GM21528 (cell line): ENCODE results near the gene CCDC149.
"Not testable (repeated sequence)": the region's sequence is repeated elsewhere in the genome, so short reads cannot be mapped to it uniquely, and the experiment has no call there.

Experiments
- ATAC-seq: cut with Tn5 transposase; IDR thresholded peaks from one replicate; pipeline ENCODE4 v1.9.1; 2021; ENCODE audit warnings: mild to moderate bottlenecking, moderate library complexity; ENCODE audit not compliant: unreplicated experiment, low FRiP score

CCDC149 gene

DNA sequence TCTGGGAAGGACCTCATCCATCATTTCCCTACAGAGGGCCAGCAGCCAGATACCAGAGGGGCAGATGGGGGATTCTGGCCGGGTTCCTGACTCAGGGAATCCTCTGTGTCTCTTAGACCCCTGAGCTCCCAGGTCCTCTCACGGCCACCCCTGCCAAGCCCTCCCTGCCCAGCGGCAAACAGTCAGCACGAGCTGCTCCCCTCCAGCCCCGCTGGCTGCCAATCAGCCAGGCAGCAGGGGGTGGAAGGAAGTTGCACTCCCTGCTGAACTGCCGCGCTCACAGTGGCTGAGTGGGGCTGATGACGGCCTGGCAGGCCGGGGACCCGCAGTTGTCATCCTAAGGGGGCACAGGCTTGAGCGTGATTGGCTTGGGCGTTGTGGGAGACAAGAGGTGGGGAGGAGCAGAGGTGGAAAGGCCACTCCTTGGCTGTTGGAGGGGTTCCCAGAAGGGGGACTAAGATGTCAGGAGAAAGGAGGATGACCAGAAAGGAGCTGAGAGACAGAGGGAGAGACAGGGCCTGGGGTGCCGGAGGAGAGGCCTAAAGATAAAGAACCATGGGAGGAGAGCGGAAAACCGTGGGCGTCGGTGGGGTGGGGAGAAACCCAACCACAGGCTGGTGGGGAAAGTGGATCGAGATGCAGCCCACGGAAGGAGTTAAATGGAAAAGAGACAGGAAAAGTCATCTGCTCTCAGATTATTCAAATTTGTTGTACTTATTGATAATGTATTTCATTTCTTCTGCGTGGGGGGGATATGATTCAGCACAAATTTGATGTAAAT lies 4.4 kb upstream of the CCDC149 start:
- ATAC-seq: no peak

DNA sequence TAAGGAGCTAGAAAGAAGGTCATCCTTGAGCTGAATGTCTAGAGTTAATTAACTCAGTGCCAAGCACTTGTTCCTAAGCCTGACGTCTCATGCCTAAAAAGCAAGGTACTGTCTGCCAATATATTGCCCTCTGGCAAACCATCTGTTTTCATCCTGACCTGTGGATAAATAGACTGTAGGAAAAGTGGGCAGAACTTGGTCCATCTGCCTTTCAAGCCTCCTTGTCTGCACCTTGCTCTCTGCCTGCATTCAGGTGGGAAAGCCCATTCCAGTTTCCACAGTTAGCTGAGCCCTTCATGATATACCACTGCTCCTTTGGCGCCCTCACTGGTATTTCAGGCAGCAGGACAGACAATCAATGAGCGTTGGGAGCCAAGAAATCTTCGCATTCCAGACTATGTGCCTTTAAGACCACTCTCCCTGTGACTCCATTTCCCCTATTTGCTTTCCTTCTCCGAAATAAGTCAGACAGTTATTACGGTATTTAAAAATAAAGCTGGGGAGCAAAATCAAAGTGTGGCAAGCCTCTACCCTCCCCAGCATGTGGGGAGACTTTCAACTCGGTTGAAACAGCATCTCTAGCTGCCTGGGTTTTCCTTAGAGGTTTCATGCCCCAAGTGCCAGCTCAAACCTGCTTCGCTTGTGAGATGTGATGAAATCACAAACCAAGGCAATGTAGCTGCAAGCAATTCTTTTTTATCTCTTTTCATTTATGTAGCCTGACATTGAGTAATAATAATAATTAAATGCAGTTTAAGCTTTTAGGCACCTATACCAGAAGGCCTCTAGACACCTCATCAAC lies 2.5 kb upstream of the CCDC149 start:
- ATAC-seq: no peak

DNA sequence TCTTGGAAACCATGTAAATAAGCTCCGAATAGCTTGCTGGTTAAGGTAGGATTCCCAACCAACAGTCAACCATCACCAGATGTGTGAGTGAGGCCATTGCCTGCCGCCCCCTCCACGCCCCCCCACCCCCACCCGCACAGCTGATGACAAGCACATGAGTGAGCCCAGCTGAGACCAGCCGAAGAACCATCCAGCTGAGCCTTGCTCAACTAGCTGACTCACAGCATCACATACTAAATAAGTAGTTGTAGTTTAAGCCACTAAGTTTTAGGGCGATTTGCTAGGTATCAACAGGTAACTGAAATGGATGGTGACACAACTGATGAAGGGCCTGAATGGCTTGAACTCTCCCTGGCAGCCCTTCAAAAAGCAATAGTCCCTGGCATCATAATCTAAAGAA lies 1.6 kb upstream of the CCDC149 start:
- ATAC-seq: no peak

DNA sequence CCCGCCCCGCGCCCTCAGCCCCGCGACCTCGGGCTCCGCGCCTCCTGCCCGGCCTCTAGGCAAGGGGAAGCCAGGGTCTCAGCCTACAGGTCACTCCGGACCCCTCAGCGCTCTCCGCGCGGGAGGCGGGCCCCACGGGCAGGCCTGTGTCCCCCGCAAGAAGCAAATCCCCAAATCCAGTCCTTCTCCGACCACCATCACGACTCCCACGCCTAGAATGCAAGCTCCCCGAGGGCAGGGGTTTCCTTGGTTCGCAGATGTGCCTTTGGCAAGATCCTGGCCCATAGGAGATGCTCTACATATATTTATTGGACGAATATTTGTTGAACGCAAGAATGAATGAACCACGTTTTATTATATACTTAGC lies 260 bp upstream of the CCDC149 start:
- ATAC-seq: no peak

DNA sequence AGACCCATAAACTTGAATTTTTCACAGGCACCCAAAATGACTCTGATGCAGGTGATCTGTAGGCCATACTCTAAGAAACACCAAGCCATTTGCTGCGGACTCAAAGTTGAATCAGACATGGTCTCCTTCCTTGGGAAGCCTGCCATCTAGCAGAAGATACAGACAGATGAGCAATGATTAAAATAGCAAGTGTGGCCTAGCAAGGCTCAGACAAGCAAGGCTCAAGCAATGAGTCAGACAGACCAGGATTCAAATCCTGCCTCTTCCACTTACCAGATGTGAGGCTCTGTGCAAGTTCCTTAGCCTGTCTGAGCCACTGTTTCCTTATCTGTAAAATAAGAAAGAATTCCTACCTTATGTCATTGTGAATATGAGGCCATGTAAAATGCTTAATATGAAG lies 2.3 kb downstream of the CCDC149 start:
- ATAC-seq: no peak

DNA sequence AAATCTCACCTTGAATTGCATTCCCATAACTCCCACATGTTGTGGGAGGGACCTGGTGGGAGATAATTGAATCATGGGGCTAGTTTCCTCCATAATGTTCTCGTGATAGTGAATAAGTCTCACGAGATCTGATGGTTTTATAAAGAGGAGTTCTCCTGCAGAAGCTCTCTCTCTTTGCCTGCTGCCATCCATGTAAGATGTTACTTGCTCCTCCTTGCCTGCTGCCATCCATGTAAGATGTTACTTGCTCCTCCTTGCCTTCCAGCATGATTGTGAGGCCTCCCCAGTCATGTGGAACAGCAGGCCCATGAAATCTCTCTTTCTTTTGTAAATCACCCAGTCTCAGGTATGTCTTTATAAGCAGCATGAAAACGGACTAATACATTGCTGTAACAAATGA lies 3.2 kb downstream of the CCDC149 start:
- ATAC-seq: not testable (repeated sequence)

DNA sequence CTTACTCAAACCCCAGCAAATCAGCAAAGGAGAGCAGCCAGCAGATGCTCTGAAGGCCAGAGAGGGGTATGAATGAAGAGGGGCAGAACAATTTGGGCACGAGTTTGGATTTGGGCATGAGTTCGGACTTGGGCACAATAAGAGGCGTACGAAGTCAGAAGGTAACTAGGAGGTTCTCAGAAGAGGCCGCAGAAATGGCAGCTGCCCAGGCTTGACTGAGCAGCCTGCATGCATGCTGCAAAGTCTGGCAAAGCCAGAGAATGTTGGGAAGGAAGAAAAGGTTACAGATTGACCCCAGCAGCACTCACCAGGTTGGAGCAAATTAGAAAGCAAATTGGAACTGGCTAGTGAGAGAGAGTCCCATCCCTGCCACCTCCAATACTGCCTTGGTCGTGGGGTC lies 15.2 kb downstream of the CCDC149 start:
- no peak for ATAC-seq

DNA sequence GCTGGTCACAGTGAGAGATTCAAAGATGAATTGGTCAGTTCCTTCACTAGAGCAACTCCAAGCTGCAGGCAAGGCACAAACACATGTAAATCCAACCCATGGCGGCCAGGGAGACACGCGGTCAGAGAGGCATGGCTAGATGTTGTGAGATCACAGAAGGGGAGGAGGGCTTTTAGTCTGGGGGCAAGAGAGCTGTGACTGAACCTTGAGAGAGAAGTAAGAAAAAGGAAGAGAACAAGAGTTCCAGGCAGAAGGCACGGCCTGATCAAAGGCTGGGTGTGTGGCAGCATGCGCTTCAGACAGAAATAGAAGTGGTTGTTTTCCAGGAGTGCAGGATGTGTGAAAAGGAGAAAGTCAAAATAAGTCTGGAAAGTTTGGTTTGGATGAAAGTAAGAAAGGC lies 15.9 kb downstream of the CCDC149 start:
- no peak for ATAC-seq

DNA sequence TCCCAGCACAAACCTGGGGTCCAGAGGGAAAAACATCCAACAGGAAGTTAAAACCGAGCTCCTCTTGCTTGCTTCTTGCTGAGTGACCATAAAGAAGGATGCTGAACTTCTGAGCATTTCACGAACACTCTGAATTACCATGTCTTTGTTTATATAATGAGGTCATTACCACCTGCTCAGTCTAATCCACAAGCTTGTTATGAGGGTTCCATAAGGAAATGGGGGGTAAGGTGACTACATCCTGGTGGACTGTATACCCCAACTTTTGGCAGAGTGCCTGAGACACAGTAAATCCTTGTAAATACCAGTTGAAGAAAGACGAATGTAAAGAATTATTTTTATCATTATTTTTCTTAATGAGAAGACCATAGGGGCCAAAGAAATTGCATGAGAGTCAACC lies 16.8 kb downstream of the CCDC149 start:
- ATAC-seq: no peak

DNA sequence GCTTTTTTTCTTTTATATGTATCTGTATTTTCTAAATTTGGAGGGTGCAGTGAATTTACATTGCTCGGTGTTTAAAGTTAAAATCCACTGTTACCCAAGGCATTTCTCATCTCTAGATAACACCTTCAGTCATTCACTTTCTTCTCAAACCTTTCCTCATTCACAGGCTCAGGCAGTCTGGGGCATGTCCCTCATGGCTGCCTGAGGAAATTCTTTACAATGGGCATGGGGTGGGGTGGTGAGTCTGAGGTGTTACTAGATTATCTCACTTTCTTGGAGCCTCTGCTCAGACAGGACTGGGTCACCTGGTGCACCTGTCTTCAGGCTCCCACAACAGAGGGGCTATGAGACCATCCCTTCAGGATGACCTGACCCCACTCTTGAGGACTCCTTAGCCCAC lies 17.4 kb downstream of the CCDC149 start:
- no peak for ATAC-seq

DNA sequence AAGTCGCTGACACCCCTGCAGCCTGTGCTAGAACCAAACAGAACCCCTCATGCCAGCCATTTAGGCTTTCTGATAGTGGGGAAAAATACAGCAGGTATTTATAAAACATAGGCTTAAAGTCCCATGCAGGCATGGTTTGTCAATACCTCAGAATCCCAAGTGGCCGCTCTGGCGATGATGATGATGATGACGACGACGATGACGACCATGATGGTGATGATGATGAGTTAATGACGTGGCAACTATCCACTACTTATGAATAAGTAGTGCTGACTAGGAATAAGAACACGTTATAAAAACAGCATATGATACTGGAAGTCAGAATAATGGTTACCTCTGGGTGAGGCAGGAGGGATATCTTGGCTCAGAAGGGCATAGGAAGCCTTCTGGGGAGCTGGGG lies 18.0 kb downstream of the CCDC149 start:
- no peak for ATAC-seq

DNA sequence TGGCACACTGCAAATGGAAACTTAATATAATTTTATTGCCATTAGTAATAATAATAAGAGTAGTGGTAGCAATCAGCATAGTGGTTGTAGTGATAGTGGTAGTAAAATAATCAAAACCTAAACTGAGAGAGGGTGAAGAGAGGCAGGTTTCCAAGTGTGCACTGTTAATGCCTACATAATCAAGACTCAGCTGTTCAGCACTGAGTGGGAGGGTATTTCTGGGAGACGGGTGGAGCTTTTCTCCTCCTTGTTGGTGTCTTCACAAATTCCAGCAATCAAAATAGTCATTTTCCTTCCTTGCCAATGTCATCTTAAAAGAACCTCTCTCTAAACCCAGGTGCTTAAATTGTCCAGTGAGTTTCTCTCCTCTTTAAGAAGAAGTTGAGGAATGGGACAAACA lies 18.6 kb downstream of the CCDC149 start:
- ATAC-seq: no peak

DNA sequence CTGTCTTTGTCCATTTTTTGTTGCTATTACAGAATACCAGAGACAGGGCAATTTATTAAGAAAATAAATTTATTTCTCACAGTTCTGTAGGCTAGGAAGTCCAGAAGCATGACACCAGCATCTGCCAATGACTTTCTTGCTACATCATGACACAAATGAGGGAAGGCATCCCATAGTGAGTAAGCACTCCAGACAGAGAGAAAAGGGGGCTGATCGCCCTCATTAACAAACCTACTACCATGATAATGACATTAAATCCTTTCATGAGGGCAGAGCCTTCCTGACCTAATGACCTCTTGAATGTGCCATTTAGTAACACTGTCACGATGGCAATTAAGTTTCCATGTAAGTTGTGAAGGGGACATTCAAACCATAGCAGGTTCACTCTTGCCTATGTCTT lies 20.1 kb downstream of the CCDC149 start:
- no peak for ATAC-seq

DNA sequence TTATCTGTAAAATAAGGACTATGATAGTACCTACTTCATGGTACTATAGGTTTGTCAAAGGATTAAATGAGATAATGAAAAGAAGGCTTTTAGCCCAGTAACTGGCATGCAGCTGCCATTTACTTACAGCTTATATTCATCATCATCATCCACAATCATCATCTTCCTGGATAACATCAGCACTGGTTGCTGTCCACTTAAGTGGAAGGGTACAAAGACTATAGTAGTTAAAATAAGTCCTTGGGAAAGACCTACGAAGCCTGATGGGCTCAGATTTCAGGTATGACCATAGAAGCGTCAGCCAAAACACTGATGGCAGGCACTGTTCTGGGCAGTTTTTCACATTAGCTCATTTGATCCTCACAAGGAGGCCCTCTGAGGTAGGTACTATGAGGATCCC lies 20.6 kb downstream of the CCDC149 start:
- ATAC-seq: no peak

DNA sequence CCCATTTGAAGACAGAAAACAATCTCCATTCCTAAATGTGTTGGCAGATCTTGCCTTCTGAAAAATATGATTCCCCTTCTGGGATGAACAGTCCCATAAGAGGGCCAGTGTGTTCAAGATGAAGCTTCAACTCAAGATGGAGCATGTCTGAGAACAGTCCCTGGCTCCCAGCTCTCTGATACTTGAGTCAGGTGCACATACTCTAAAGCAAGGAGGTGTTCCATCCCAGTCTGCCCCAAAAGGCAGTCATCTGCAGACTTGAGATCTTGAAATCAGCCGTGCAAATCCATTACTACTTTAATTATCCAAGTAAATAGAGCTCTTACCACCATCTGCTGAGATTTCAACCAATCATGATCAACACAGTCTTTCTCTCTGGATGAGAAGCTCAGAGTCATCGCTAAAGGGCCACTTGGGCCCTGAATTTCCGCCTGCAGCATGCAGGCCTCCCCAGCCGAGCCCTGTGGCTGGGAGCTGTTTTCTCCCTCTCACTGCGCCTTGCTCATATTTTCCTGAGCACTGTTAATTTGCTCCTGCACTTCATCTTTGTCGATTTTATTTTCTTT lies 22.2 kb downstream of the CCDC149 start:
- no peak for ATAC-seq

DNA sequence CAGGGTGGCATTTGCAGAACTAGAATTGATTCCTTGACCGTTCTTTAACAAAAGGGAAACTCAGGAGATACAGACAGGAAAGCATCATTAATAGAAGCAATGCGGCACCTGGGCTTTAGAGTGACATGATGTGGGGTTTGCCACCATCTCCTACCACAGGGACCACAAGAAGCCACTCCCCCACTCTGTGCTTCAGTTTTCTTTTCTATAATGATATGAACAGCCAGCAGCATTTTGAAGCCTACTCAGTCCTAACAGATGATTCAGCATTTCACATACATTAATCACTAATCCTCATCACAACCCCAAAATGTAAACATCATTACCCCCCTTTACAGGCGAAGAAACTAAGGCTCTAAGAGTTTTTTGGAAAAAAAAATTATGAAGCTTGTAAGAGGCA lies 22.9 kb downstream of the CCDC149 start:
- ATAC-seq: no peak

DNA sequence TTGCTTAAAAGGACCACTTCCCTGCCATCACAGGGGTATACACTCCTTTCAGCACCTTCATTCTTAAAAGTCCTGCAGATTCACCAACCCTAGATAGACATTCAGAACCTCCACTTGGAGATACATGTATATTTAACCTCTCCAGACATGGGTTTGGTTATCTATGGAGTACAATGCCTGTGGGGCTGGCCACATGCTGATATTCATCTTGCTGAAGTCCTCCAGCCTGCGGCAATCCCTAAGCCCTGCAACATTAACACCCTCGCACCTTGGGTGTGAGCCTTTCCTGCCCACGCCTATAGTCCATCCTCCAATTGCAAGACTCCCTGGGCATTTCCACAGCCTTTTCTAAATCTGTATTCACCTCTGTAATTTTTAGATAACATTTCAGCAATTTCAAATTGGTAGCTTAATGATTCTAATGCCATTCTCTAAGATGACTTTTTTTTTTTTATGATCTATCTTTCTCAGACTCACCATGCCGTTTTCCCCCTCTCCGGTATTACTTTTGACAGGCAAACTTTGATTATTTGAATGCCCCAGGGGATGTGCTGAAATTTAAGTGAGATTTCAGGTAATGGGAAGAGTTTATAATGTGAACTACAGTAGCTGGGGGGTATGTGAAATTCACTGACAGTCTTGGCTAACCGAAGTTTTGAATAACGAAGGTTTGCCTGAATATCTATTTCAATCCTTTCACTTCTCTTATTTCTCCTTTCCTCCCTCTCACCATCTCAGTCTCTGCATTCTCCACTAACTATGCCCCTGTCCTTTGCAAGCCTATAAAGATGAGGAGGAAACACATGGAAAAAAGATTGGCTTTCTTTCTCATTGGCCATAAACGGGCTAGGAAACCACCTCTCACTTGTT lies 24.1 kb downstream of the CCDC149 start:
- ATAC-seq: no peak

DNA sequence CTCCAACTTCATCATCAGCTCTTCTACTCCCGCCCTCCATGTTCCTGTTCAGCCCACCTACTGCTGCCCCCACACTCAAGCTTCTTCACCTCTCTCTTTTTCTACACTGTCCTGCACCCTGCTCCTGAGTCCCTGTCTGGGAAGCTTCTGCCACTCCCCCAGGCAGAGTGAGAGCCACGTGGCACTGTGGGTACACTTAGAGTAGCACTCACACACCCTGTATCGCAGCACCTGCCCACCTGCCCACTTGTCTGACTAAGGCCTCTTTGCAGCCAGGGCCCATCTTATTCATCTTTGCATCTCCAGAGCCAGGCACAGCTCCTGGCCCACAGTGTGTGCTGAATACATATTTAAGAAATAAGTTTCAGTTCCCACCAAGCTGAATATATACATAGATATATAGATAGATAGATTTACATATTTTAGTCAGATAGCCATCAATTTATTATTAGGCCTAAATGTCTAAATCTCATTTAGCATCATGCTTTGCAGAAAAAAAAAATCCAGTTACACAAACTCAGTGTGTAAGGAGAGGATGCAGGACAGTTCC lies 24.9 kb downstream of the CCDC149 start:
- ATAC-seq: no peak

DNA sequence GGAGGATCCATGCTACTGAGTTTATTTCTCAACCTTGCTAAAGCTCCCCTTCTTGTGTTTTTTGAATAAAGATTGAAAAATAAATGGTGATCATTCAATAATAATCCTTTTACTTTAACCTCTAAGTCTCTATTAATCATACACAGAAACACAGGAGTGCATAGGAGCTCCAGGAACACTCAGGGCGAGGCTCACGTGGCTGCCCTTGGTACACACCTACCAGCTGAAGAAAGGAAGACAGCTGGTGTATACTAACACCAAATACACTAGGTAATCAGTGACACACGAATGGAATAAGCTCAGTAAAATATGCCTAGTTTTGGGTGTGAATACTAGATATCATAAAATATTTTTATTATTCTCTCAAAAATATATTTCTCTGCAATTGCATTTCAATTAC lies 26.2 kb downstream of the CCDC149 start:
- ATAC-seq: no peak

DNA sequence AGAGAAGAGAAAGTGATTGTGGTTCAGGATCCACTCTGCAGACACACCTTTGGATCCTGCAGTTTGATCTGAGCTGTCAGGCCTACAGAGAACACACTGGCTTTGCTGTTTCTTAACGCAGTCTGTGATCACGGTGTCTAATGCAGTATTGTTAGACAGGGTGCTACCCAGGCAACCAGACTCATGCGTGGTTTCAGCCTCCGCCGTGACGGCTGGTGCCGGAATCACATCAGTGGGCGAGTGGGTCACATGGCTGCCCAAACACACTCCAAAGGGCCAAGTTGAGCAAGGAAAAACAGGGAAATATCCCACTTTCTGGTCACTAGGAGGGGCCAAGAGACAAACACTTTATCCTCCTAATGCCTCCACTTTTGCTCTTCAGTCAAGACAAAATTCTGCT lies 27.5 kb downstream of the CCDC149 start:
- ATAC-seq: no peak

DNA sequence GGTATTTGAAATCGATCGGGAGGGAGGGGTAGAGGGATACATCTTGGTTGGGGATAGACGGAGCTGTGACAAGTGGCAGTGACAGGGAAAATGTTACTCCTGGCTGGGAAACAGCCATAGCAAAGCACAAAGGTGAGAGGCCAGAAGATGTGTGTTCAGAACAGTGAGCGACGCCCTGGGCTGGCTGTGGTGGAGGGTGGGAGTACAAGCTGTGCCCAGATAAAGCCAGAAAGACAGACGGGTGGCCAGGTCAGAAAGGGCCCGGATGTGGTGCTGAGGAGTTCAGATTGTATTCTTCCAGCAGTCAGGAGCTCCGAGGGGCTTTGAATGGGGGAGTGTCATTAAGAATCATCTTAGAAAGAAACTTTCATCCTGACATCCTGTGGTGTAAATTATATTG lies 27.9 kb downstream of the CCDC149 start:
- ATAC-seq: no peak
